CD1c-positive myeloid dendritic cell (primary cell): ENCODE measurements around the gene BUB1B.

ENCODE experiments used
- DNase-seq: peaks from one replicate; pipeline ENCODE4 v3.0.0-alpha.2; 2016; ENCODE audit errors: extremely low spot score

Gene BUB1B

DNA sequence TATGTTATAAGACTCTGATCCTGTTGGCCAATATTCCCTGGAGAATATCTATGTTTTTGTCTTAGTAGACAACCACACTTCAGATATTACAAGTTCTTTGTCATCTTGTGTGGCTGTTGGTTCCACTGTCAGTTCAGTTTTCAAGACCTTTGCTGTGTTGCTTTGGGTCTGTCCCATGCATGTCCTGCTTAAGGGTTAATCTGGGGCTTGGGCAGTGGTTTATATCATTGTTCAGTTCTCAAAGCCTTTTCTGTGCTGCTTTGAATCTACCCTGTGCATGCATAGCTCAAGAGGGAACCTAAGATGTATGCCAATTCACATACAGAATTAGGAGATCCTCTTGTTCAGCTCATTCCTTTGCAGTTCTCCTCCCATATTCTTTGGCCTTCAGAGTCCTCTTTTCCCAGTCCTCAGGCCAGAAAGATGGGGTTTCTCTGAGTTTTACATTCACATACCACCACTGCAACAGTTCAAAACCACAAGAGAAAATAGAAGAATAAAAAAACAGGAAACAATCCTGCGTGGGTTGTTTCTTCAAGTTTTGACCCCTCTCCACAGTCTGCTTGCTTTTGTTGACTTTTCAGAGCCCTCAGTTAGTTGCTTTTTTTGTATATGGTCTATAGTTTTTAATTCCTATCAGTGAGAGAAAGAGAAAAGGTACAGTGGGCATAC is 21.6 kb downstream of the BUB1B start:
- DNase-seq = peak; percentile 56

DNA sequence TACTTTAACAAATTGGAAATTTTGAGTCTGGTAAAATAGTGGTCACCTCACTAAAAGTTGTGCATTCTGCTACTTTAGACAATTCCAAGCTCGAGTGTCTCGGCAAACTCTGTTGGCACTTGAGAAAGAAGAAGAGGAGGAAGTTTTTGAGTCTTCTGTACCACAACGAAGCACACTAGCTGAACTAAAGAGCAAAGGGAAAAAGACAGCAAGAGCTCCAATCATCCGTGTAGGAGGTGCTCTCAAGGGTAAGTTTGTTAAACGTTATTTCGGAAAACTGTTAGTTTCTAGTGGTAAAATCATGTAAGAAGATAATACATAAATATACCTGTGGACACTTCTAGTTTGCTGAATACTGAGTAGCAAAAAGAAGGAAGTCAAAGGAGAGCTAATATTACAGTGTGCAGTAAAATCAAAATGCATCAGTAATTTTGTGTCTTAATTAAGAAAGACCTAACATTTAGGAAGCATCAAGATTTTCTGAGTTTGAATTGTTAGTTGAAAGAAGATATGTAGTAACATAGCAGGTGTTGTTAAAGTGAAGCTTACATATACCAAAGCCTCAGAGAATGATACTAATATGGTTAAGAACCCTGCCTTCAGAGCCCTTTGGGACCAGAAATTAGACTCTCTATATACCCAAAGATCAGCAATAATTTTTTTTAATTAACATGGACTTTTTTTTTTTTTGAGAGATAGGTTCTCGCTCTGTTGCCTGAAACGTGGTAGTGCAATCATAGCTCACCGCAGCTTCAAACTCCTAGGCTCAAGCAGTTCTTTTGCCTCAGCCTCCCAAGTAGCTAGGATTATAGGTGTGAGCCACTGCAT is 23.0 kb downstream of the BUB1B start:
- DNase-seq = no peak

DNA sequence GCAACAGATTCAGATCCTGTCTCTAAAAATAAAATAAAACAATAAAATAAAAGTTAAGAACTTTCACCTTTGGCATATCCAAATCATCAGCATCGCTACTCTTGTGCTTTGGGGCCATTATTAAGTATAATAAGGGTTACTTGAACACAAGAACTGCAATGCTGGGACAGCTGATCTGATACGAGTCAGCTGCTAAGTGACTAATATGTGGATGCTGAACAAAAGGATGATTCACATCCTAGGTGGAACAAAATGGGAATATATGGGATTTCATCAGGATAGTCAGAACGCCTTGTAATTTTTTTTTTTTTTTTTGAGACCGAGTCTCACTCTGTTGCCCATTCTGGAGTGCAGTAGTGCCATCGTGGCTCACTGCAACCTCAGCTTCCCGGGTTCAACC is 29.7 kb downstream of the BUB1B start:
- no peak for DNase-seq

DNA sequence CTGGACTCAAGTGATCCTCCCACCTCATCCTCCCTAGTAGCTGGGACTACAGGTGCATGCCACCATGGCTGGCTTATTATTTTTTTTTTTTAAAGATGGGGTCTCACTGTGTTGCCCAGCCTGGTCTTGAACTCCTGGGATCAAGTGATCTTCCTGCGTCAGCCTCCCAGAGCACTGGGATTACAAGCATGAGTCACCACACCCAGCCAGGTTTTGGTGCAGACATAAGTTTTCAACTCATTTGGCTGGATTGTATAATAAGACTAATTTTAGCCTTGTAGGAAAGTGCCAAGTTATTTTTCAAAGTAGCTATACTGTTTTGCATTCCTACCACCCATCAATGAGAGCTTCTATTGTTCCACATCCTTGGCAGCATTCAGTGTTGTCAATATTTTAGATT is 32.1 kb downstream of the BUB1B start:
- DNase-seq = no peak

DNA sequence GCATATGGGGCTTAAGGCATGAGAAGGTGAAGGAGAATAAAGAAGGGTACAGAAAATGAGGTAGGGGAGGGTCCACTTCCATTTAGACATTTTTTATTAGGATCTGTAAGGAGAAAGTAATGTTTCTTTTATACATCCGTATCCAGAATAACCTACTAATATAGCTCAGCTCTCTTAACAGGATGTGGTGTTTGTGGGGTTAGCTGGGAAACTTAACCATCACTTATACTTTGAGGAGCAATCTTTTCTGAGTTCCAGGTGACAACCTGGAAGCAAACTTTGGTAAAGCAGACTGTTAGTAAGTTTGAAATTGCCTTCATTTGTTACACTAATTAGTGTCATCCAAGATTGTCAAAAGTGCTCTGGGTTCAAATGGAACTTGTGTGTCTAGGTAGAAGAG is 36.6 kb downstream of the BUB1B start:
- DNase-seq = no peak

DNA sequence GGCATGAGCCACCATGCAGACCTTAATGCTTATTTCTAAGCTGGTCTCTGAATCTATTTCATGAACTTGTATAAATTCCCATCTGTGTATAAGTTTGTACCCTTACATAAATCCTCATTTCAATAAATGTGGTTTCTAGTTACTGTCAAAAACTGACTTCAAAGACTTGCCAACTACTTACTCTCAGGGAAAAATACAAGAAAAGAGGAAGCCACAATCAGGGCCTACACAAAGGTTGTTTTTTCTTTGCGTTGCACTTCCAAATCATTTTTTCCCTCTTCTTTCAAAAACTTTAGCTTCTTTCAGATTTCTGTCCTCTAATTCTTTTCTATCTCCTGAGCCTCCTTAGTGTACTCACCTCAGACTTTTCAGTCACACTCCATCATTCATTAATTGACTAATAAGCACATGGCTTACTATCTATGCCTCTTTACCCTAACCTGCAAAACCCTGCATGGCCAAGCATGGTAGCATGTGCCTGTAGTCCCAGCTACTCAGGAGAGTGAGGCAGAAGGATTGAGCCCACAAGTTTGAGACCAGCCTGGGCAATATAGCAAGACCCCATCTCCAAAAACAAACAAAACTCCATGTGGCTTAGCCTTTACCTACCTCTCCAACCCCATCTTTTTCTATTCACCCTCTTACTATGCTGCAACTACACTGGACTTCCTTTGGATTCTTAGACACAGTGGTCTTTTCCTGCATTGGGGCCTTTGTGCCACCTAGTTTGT is 37.7 kb downstream of the BUB1B start:
- DNase-seq = no peak

DNA sequence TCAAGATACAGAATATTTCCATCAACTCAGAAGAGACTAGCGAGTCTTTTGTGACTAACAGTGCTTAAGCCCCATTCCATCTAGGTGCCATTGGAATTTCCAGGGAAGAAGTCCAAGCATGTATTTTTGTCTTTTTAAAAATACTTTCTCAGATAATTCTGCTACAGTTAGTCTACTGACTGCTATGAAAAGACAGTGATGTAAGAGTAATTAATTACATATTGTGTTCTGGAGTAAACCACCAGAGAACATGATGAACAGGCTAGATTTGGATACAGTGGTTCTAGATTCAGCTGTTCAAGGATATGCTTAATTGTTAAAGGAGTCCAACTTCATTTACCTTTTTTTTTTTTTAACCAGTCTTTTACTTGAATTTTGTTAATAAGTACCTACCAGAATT is 43.2 kb downstream of the BUB1B start:
- DNase-seq = no peak

DNA sequence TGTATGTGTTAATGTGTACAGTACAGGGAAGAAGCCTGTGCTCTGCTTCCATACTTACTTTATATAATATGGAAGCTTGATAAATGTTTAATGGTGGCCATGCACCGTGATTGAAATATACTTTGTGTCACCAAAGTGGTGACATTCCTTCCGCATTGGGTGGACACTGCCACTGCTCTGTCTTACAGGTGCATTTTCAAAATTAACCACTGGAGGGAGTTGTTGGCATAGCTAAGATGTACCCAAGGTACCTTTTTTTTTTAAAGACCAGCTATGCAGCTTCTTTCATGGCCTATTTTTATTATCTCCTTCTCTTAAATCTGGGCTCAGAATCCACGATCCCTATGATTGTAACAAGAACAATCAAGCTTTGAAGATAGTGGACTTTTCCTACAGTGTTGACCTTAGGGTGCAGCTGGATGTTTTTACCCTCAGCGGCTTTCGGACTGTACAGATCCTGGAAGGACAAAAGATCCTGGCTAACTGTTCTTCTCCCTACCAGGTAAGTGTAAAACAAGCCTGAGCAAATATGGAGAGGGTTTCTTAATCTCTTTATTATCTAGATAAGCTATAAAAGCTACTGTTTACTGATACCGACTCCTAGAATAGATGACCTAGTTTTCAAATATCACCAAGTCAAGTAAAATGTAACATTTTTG is 56.4 kb downstream of the BUB1B start:
- DNase-seq = peak; percentile 88

DNA sequence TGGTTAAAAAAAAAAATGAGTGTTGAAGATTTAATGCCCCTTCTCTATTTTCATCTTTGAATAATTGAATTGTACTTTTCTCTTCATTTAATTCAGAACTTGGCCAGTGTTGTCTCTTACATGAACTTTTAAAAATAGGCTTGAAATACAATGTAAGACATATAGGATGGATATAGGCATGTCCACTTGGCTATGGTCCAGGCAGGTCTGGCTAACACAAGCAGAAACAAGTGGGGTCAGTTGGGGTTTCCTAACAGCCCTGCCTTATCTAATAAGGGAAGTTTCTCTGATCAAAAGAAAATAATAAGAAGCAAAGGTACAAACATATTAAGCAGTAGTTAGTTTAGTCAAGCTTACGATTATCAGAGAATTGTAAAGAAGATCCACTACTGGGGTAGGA is 58.9 kb downstream of the BUB1B start:
- no peak for DNase-seq

DNA sequence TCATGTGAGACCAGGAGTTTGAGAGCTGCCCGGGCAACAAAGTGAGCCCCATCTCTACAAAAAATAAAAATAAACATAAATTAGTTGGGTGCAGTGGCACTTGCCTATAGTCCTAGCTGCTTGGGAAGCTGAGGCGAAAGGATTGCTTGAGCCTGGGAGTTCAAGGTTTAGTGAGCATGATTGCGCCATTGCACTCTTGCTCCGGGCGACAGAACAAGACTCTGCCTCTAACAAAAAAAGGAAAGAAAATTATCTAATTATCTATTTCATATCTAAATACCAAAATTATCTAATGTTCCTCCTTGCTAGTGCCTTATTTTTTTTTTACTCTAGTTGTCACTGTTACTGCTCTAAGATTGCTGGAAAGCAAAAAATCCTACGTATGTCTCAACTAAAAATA is 61.3 kb downstream of the BUB1B start:
- DNase-seq = no peak

DNA sequence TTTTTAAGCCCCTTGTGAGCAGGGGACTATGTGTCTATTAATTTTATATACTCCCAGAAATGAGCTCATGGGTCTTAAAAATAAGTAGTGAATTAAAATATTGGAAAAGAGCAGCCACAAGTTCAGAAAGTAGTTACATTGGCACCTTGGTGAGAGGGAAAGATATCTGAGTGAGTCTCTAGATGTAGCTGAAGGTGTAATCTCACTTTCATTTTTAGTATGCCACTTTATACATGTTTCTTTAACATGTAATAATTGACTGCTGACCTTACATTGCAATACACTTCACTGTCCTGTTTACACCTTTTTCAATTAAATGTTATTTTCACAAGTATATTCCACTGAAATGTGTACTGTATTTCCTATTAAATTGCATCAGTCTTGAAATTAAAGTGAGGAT is 65.9 kb downstream of the BUB1B start:
- DNase-seq = no peak

DNA sequence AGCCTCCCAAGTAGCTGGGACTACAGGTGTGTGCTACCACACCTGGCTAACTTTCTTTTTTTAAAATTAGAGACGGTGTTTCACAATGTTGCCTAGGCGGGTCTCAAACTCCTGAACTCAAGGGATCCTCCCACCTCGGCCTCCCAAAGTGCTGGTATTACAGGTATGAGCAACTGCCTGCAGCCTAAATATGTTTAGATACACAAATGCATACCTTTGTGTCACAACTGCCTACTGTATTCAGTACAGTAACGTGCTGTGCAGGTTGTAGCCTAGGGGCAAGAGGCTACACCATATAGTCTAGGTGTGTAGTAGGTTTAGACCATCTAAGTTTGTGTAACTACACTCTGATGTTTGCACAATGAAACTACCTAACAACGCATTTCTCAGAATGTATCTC is 68.4 kb downstream of the BUB1B start:
- no peak for DNase-seq

DNA sequence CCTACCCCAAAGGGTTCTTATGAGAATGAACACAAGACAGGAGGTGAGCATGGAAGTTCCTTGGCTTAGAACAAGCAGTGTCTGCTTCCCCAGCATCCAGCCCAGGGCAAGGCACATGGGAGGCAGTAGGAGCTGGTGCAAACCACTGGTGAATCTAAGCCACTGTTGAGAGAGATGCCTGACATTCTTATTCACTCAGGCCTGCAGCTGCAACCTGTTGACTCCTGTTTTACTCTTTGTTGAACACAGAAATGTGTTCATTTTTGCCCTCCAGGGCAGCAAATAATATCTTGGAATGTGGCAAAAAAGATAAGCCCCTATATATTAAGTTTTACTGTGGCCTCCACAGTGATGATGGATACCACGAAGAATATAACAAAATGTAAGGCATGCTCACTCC is 69.1 kb downstream of the BUB1B start:
- no peak for DNase-seq

DNA sequence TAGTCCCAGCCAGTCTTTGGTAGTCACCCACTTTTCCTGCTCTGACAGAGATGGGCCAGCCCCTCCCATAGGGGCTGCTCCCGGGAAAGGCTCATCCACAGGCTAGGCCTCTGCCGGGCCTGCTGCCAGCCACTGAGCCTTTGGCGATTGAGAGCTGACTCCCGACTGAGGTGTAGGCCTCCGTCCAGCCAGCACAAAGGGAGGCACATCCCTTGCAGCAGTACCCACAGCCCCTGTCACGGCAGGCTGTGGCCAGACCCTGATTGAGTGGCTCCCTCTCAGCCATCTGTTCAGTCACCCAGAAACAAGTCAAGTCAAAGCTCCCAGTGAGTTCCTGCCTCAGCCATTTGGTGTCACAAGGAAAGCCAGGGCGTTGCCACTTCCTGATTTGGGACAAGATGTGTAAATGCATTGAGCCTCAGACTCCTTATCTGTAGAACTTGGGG is 71.8 kb downstream of the BUB1B start:
- DNase-seq = peak; percentile 70

DNA sequence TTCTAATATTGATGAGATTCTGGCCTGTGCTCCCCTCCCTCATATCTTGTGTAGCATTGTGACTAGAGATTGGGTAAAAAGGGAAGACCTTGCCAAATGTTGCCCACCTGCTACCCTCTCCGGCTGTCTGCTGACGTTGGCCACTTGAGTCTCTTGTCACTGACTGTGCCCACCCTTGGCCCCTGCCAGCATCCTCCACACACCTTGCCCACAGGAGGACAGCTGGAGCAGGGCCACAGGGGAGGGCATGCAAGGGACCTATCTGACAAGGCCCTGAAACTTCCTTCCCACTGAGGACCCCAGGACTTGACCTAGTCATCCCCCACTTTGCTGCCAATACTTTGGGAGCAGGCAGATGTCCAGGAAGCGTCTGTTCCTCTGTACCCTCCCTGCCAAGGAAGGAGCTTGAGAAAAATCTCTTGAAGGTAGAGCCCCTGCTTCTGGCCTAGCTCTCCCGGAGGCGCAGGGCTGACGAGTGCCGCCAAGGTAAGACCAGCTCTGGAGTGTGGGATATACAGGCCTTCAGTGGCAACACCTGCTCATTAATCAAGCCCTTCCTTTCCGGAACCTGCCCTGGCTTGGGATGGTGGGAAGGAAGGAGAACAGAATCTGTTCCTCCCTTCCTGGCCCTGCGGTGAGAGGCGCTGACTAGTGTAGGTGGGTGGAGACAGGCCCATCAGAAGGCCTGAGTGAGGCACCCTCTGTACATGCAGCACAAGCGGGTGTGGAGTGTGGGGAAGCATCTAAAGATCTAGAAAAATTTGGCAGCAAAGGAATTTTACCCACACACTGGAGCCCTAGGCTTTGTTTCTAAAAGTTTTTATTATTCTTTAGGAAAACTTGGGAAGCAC is 73.1 kb downstream of the BUB1B start:
- peak; percentile 44 for DNase-seq

DNA sequence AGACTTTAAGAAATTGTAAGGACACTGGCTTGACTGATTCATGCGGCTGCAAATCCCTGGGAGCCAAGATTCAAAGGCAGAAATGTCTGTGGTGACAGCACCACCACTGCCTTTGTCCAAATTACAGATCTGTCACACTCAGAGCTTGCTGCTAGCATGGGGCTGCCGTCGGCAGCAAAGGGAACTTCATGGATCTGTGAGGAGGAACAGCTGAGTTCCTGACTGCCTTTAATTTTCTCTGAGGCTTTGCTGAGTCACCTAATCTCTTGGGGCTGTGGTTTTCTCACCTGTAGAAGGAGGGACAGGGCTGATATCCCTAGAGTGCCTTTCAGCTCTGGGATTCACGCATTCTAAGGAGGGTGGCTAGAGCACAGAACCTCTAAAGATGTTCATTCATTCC is 73.9 kb downstream of the BUB1B start:
- peak; percentile 56 for DNase-seq

DNA sequence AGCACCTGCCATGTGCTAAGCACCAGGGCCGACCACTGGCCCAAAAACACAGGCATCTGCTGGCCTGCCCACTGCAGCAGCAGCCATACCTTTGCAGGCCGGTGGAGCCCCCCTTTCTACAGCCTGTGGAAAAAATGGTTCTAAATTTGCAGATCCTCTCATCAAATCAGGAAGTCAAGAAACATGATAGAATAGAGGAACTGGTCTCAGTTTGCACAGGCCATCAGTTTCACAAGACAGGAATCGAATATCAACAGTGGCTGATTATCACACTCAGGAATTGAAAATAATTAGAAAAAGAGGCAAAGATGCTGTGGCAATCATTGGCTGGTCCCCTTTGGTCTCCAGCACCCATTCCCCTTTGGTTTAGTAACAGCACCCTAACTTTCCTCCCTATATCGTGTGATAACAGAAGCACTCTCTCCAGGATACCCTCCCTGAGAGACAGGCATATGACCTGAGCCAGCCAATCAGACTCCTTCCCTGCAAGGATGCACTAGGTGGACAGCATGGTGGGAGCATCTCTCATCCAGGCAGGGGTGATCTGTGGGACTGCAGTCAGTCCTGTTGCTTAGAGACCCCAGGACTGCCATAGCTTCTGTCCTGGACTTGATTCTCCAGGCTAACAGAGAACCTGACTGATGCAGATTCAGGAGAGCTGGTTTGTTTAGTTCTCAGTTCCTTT is 74.5 kb downstream of the BUB1B start:
- peak; percentile 78 for DNase-seq

DNA sequence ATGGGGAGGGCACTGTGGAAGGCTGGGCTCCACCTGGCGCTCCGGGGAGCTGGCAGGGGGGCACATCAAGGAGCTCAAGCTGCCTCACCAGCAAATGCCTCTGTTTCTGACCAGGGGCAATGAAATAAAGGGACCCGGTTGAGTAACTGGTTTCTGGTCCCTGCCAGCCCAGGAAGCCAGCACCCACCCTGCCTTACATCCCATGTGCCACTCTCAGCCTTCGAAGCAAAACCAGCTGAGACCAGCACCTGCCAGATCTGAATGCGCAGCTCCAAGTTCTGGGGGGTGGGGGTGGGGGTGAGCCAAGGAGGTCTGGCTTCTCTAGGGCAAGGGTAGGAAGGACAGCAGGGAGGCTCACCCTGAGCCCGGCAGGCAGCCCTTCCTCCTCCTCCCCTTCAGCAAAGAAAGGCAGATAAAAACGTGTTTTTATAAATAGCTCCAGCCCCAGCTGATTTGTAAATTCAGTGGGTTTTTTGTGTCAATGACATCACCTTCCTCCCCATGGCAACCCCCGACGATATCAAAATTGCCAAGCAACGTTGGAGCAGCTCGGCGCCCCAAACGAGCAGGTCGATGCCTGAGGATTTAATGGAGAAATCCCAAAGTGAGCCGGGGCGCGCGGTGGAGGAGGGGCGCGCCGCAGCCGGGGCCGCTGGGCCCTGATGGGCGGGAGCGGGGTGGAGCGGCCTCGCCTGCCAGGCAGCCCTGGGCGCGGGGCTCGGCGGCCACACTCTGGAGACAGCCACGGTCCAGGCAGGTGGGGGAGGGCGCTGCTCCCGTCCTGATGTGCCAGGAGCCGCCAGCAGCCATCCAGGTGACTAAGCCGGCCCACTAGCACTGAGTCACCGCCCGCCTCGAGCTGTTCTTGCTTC is 77.9 kb downstream of the BUB1B start, which contains the start of gene PAK6:
Gene PAK6 (plus strand): TSS at position 532 of the 872 bp plus-strand sequence. CDS start 25,723 bp downstream, outside the sequence.
- DNase-seq = peak; percentile 45

DNA sequence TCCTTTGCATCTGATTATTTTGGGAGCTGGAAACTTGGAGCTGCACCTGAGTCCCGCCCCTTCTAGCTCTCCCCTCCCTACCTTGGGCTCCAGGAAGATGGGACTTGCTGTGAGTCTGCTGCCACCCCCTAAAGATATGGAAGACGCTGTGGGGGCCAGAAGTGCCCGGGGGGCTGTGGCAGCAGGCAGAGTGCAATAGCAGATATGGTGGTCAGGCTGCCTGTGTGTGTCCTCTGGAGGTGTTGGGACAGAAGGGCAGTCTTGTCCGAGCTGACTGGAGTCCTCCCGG is 78.5 kb downstream of the BUB1B start:
- DNase-seq = no peak
